K562 (cell line): Measurements from ENCODE around the gene THSD8. TPM values are rescaled to one million over a fixed set of nuclear protein-coding genes. Genes with fewer than 3 reads are reported as not detected.

ENCODE experiments used
- NCOA6 ChIP-seq: fragments of 450-650 bp; IDR thresholded peaks from 2 replicates; pipeline ENCODE4 v1.6.1; 2017; ENCODE audit warnings: mild to moderate bottlenecking
- PTRF ChIP-seq: fragments of 450-650 bp; IDR thresholded peaks from 2 replicates; pipeline ENCODE4 v1.6.1; 2016; ENCODE audit warnings: mild to moderate bottlenecking, missing genetic modification characterization, missing compliant biosample characterization
- SMARCB1 ChIP-seq: IDR thresholded peaks from 2 replicates; pipeline ENCODE4 v1.6.1; 2011; ENCODE audit warnings: improper control_type of control experiment, low read depth; ENCODE audit not compliant: insufficient read length
- SMC3 ChIP-seq: conservative IDR thresholded peaks from 2 replicates; pipeline ENCODE4 v1.6.1; 2011; ENCODE audit warnings: low read depth, low read length, improper control_type of control experiment; ENCODE audit not compliant: insufficient read depth
- TRIM24 ChIP-seq, 2 experiments: fragments of 450-650 bp; IDR thresholded peaks; 2 replicates each; pipeline ENCODE4 v1.6.1; 2016
- ZBTB1 ChIP-seq: sonication (generic); formaldehyde crosslinking; IDR thresholded peaks from 2 replicates; pipeline ENCODE4 v1.8.1; 2023; ENCODE audit warnings: missing genetic modification reagents, low read depth, mild to moderate bottlenecking, borderline replicate concordance
- ZFX ChIP-seq: sonication (generic); formaldehyde crosslinking; IDR thresholded peaks from 2 replicates; pipeline ENCODE4 v1.8.0; 2022; ENCODE audit warnings: mild to moderate bottlenecking, missing genetic modification reagents, moderate library complexity
- ZNF232 ChIP-seq: sonication (generic); formaldehyde crosslinking; IDR thresholded peaks from 2 replicates; pipeline ENCODE4 v1.8.0; 2022; ENCODE audit warnings: mild to moderate bottlenecking, missing genetic modification reagents
- ZNF316 ChIP-seq: fragments of 450-650 bp; IDR thresholded peaks from 2 replicates; pipeline ENCODE4 v1.6.1; 2016
- ZNF780A ChIP-seq: fragments of 250-450 bp; sonication (Bioruptor Pico); IDR thresholded peaks from 2 replicates; pipeline ENCODE4 v1.5.0; 2021; ENCODE audit warnings: mild to moderate bottlenecking
- polyA plus RNA-seq, 8 experiments: library from polyadenylated mRNA; depleted of rRNA in 4 of 8; stranded (reverse) in 5 of 8; unstranded in 3 of 8; fragments of >200 nt; fragmentation: Nextera tagmentation in 2 of 8; fragmentation: Illumina TruSeq in 1 of 8; extraction: Ambion mirVana in 2 of 8; extraction: Trizol in 1 of 8; gene quantifications; 2 replicates each; pipeline versions ENCODE4 v1.2.1 to v1.2.3, GENCODE V29; 2011 to 2014; ENCODE audit warnings: inconsistent platforms in 1 of 8, missing spikeins in 1 of 8
- total RNA-seq, 7 experiments: library from RNA; depleted of rRNA in 6 of 7; stranded (reverse); fragments of >200 nt in 6 of 7; fragmentation: Illumina TruSeq in 2 of 7; extraction: Trizol in 2 of 7; gene quantifications; 2 replicates each; pipeline versions ENCODE4 v1.2.1 to v1.2.3, GENCODE V29; 2011 to 2021; ENCODE audit warnings: low replicate concordance in 1 of 7
- TF ChIP-seq, protein P1 (sequence below), 2 experiments: fragments of 250-450 bp in 1 of 2; fragments of 450-650 bp in 1 of 2; sonication (Bioruptor Pico) in 1 of 2; IDR thresholded peaks; 2 replicates each; pipeline versions ENCODE4 v1.6.1 to v1.8.0; 2016 to 2021; ENCODE audit warnings: mild to moderate bottlenecking in 2 of 2, moderate library complexity in 2 of 2, missing compliant biosample characterization in 1 of 2, missing genetic modification characterization in 1 of 2
- TF ChIP-seq, protein P2 (sequence below): fragments of 200-800 bp; sonication (Bioruptor generic); IDR thresholded peaks from 2 replicates; pipeline ENCODE4 v1.6.1; 2016; ENCODE audit warnings: missing genetic modification characterization, missing compliant biosample characterization
- TF ChIP-seq, protein P3 (sequence below), 3 experiments: IDR thresholded peaks in 2 of 3; conservative IDR thresholded peaks in 1 of 3; 2 replicates each; pipeline ENCODE4 v1.5.1; 2011 to 2012; ENCODE audit warnings: low read length in 3 of 3, mild to moderate bottlenecking in 3 of 3, control low read depth in 2 of 3, improper control_type of control experiment in 1 of 3, inconsistent platforms in 1 of 3, low read depth in 1 of 3, mixed read lengths in 1 of 3, moderate library complexity in 1 of 3; ENCODE audit not compliant: insufficient read depth in 2 of 3
- TF ChIP-seq, protein P4 (sequence below), 2 experiments: fragments of 450-650 bp in 1 of 2; sonication (generic) in 1 of 2; formaldehyde crosslinking in 1 of 2; IDR thresholded peaks in 1 of 2; conservative IDR thresholded peaks in 1 of 2; 2 replicates each; pipeline versions ENCODE4 v1.6.1 to v1.8.1; 2016 to 2023; ENCODE audit warnings: mild to moderate bottlenecking in 2 of 2, moderate library complexity in 2 of 2, inconsistent platforms in 1 of 2, missing genetic modification reagents in 1 of 2
- TF ChIP-seq, protein P5 (sequence below): fragments of 450-650 bp; IDR thresholded peaks from 2 replicates; pipeline ENCODE4 v1.7.0; 2016; ENCODE audit warnings: borderline replicate concordance

Gene THSD8
- total and polyA plus RNA-seq, 9 of the 15 experiments (the other 6 are each of a cell fraction or from before 2014, with no cell fraction given), result 8.4 to 42.4 (median 19.9) TPM; not detected in 2

DNA sequence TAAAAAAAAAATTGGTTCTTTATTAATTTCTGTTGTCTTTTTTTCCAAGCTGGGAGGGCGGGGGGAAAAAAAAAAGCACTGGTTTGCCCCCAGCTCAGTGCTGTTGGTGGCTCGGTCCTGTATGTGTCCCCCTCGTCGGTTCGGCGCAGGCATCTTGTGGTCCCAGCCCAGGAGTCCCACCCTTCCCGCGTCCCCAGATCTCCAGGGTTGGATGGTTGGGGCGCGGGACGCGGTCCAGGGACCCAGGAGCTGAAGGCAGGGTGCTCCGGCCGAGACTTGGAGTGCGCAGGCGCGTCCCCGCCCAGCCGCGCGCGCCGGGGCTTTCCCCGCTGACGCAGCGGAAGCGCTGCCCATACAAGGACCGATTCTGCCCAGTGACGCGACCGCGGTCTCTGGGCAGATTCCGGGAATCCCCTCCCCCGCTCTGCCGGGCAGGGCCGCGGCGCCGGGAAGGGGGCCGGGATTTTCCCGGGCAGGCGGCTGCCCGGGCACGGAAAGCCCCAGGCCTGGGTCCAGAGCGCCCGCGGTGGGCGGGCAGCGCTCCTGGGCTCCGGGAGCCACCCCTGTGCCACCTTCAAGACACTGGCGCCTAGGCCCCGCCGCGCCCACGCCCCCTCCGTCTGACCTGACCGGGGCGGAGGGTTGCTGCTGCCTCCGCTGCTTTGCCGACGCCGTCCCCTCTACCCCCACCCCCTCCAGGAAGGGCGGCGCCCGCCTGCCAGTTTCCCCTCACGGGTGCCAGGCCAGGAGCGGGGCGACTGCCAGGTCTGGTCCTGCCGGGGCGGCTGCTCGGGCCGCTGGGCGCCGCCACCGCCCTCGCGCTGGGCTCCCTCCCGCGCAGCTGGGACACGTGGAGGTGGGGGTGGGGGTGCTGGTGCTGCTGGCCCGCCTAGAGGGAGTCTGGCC is 8.3 kb upstream of the THSD8 start (continued):
- TF ChIP-seq ZFX (CRISPR knock-in tag), result peak; percentile 44; the same call in 1 of the 2 replicates
- TF ChIP-seq, protein P1, sequence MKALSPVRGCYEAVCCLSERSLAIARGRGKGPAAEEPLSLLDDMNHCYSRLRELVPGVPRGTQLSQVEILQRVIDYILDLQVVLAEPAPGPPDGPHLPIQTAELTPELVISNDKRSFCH (CRISPR knock-in tag; IDR thresholded peaks at IDR 0.05), result no peak
- TF ChIP-seq, protein P1 (tag; IDR thresholded peaks at IDR 0.05), result no peak; the same call in 1 of the 2 replicates
- TF ChIP-seq, protein P2, sequence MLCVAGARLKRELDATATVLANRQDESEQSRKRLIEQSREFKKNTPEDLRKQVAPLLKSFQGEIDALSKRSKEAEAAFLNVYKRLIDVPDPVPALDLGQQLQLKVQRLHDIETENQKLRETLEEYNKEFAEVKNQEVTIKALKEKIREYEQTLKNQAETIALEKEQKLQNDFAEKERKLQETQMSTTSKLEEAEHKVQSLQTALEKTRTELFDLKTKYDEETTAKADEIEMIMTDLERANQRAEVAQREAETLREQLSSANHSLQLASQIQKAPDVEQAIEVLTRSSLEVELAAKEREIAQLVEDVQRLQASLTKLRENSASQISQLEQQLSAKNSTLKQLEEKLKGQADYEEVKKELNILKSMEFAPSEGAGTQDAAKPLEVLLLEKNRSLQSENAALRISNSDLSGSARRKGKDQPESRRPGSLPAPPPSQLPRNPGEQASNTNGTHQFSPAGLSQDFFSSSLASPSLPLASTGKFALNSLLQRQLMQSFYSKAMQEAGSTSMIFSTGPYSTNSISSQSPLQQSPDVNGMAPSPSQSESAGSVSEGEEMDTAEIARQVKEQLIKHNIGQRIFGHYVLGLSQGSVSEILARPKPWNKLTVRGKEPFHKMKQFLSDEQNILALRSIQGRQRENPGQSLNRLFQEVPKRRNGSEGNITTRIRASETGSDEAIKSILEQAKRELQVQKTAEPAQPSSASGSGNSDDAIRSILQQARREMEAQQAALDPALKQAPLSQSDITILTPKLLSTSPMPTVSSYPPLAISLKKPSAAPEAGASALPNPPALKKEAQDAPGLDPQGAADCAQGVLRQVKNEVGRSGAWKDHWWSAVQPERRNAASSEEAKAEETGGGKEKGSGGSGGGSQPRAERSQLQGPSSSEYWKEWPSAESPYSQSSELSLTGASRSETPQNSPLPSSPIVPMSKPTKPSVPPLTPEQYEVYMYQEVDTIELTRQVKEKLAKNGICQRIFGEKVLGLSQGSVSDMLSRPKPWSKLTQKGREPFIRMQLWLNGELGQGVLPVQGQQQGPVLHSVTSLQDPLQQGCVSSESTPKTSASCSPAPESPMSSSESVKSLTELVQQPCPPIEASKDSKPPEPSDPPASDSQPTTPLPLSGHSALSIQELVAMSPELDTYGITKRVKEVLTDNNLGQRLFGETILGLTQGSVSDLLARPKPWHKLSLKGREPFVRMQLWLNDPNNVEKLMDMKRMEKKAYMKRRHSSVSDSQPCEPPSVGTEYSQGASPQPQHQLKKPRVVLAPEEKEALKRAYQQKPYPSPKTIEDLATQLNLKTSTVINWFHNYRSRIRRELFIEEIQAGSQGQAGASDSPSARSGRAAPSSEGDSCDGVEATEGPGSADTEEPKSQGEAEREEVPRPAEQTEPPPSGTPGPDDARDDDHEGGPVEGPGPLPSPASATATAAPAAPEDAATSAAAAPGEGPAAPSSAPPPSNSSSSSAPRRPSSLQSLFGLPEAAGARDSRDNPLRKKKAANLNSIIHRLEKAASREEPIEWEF (CRISPR knock-in tag), result no peak
- TF ChIP-seq SMARCB1, result no peak
- TF ChIP-seq, protein P3, sequence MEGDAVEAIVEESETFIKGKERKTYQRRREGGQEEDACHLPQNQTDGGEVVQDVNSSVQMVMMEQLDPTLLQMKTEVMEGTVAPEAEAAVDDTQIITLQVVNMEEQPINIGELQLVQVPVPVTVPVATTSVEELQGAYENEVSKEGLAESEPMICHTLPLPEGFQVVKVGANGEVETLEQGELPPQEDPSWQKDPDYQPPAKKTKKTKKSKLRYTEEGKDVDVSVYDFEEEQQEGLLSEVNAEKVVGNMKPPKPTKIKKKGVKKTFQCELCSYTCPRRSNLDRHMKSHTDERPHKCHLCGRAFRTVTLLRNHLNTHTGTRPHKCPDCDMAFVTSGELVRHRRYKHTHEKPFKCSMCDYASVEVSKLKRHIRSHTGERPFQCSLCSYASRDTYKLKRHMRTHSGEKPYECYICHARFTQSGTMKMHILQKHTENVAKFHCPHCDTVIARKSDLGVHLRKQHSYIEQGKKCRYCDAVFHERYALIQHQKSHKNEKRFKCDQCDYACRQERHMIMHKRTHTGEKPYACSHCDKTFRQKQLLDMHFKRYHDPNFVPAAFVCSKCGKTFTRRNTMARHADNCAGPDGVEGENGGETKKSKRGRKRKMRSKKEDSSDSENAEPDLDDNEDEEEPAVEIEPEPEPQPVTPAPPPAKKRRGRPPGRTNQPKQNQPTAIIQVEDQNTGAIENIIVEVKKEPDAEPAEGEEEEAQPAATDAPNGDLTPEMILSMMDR (IDR thresholded peaks at IDR 0.05 in 2 of 3, conservative IDR thresholded peaks at IDR 0.05 in 1 of 3; ENCODE audit: insufficient read depth in 2 of 3, low read depth in 1 of 3, low read length in 3 of 3), result no peak
- TF ChIP-seq ZNF232 (CRISPR knock-in tag), result no peak
- TF ChIP-seq ZNF316, result 0 out of 2 replicates have a peak, but pooled peaks have one; percentile 32
- TF ChIP-seq, protein P4, sequence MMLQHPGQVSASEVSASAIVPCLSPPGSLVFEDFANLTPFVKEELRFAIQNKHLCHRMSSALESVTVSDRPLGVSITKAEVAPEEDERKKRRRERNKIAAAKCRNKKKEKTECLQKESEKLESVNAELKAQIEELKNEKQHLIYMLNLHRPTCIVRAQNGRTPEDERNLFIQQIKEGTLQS (IDR thresholded peaks at IDR 0.05), result no peak; the same call in 1 of the 2 replicates
- TF ChIP-seq, protein P4 (CRISPR knock-in tag; conservative IDR thresholded peaks at IDR 0.05), result no peak
- no peak for TF ChIP-seq ZBTB1 (CRISPR knock-in tag)
- TF ChIP-seq PTRF (tag), result no peak
- no peak for TF ChIP-seq NCOA6
- no peak for TF ChIP-seq ZNF780A
- no peak for TF ChIP-seq SMC3
- TF ChIP-seq, protein P5, sequence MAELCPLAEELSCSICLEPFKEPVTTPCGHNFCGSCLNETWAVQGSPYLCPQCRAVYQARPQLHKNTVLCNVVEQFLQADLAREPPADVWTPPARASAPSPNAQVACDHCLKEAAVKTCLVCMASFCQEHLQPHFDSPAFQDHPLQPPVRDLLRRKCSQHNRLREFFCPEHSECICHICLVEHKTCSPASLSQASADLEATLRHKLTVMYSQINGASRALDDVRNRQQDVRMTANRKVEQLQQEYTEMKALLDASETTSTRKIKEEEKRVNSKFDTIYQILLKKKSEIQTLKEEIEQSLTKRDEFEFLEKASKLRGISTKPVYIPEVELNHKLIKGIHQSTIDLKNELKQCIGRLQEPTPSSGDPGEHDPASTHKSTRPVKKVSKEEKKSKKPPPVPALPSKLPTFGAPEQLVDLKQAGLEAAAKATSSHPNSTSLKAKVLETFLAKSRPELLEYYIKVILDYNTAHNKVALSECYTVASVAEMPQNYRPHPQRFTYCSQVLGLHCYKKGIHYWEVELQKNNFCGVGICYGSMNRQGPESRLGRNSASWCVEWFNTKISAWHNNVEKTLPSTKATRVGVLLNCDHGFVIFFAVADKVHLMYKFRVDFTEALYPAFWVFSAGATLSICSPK, result no peak
- TF ChIP-seq TRIM24 (IDR thresholded peaks at IDR 0.05), result no peak
